ENCODE results near the gene KRT16. TPM values are rescaled to one million over a fixed set of nuclear protein-coding genes. Genes with fewer than 3 reads are reported as not detected.

The KRT16 gene
- total and polyA plus RNA-seq, 10 of the 15 experiments (the other 5 are each of a cell fraction or from before 2014, with no cell fraction given): 0.07 TPM; not detected in 9

- POLR2A ChIA-PET: no interaction called here
- 27% methylated on average over 5 of the region's 5 CpGs for WGBS (ENCODE audit: insufficient coverage, insufficient replicate concordance, low lambda C conversion rate, missing lambda C conversion rate)
- Histone ChIP-seq H3K36me3 (ENCODE audit: control insufficient read depth in 2 of 2, insufficient read depth in 2 of 2, low read length in 1 of 2) (no peaks in the 10 kb centered on the region), H4K20me1 (ENCODE audit: control insufficient read depth, insufficient read depth) (no peaks in the 10 kb centered on the region), H3K27me3 (replicated peaks in 1 of 2; ENCODE audit: control insufficient read depth in 2 of 2, insufficient read depth in 2 of 2, low read length in 1 of 2) (peaks cover 0 to 2% of the 10 kb centered on the region in 2 experiments; a peak in 2 of 4 replicates), H3K9ac (ENCODE audit: control insufficient read depth, insufficient read depth, low read length) (no peak overlapping the region), H3K4me3 (no peak overlapping the region), H3K4me2 (ENCODE audit: control insufficient read depth, insufficient read depth) (no peak overlapping the region), H3K4me1 (ENCODE audit: control insufficient read depth, insufficient read depth, low read length) (no peaks in the 10 kb centered on the region), H2AFZ (ENCODE audit: control insufficient read depth, low read depth, low read length) (no peak overlapping the region), H3K9me3 (replicated peaks; ENCODE audit: control insufficient read depth, insufficient read depth, low read length) (no peaks in the 10 kb centered on the region), H3K27ac (ENCODE audit: control insufficient read depth, insufficient read depth) (no peak overlapping the region), H3K79me2 (ENCODE audit: control insufficient read depth, insufficient read depth, low read length) (no peaks in the 10 kb centered on the region)
- in situ Hi-C loops (cut with MboI) (no loop called here), intact Hi-C loops (cut with micrococcal nuclease; ENCODE audit: unreplicated experiment) (no loop called here)
- no peak for FAIRE-seq
- RAD21 ChIA-PET (ENCODE audit: unreplicated experiment): no interaction called here
- BruUV-seq (replicated peaks): no TSS peak
- TF ChIP-seq CBX5 (IDR thresholded peaks at IDR 0.05; ENCODE audit: low read depth): no peak
- TF ChIP-seq HDAC2 (IDR thresholded peaks at IDR 0.05): no peak
- TF ChIP-seq BACH1 (IDR thresholded peaks at IDR 0.05; ENCODE audit: borderline replicate concordance): no peak
- no peak for TF ChIP-seq CHD2 (IDR thresholded peaks at IDR 0.05; ENCODE audit: borderline replicate concordance, low read depth, low read length)
- TF ChIP-seq HDAC6 (IDR thresholded peaks at IDR 0.05; ENCODE audit: unreplicated experiment): no peak
- TF ChIP-seq, protein P1, sequence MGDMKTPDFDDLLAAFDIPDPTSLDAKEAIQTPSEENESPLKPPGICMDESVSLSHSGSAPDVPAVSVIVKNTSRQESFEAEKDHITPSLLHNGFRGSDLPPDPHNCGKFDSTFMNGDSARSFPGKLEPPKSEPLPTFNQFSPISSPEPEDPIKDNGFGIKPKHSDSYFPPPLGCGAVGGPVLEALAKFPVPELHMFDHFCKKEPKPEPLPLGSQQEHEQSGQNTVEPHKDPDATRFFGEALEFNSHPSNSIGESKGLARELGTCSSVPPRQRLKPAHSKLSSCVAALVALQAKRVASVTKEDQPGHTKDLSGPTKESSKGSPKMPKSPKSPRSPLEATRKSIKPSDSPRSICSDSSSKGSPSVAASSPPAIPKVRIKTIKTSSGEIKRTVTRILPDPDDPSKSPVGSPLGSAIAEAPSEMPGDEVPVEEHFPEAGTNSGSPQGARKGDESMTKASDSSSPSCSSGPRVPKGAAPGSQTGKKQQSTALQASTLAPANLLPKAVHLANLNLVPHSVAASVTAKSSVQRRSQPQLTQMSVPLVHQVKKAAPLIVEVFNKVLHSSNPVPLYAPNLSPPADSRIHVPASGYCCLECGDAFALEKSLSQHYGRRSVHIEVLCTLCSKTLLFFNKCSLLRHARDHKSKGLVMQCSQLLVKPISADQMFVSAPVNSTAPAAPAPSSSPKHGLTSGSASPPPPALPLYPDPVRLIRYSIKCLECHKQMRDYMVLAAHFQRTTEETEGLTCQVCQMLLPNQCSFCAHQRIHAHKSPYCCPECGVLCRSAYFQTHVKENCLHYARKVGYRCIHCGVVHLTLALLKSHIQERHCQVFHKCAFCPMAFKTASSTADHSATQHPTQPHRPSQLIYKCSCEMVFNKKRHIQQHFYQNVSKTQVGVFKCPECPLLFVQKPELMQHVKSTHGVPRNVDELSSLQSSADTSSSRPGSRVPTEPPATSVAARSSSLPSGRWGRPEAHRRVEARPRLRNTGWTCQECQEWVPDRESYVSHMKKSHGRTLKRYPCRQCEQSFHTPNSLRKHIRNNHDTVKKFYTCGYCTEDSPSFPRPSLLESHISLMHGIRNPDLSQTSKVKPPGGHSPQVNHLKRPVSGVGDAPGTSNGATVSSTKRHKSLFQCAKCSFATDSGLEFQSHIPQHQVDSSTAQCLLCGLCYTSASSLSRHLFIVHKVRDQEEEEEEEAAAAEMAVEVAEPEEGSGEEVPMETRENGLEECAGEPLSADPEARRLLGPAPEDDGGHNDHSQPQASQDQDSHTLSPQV (IDR thresholded peaks at IDR 0.05): no peak
- no peak for TF ChIP-seq NR2C1 (IDR thresholded peaks at IDR 0.05)
- TF ChIP-seq CHD4 (IDR thresholded peaks at IDR 0.05): no peak
- no peak for TF ChIP-seq RBBP5 (conservative IDR thresholded peaks at IDR 0.05)
- TF ChIP-seq, protein P2, sequence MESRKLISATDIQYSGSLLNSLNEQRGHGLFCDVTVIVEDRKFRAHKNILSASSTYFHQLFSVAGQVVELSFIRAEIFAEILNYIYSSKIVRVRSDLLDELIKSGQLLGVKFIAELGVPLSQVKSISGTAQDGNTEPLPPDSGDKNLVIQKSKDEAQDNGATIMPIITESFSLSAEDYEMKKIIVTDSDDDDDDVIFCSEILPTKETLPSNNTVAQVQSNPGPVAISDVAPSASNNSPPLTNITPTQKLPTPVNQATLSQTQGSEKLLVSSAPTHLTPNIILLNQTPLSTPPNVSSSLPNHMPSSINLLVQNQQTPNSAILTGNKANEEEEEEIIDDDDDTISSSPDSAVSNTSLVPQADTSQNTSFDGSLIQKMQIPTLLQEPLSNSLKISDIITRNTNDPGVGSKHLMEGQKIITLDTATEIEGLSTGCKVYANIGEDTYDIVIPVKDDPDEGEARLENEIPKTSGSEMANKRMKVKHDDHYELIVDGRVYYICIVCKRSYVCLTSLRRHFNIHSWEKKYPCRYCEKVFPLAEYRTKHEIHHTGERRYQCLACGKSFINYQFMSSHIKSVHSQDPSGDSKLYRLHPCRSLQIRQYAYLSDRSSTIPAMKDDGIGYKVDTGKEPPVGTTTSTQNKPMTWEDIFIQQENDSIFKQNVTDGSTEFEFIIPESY (IDR thresholded peaks at IDR 0.05): no peak
- TF ChIP-seq SPI1 (IDR thresholded peaks at IDR 0.05; ENCODE audit: borderline replicate concordance, insufficient read depth, low read depth, low read length): no peak
- TF ChIP-seq ZNF217 (IDR thresholded peaks at IDR 0.05): no peak
- no peak for TF ChIP-seq IRF4 (IDR thresholded peaks at IDR 0.05; ENCODE audit: low read depth, low read length)
- TF ChIP-seq RELA (IDR thresholded peaks at IDR 0.05; ENCODE audit: borderline replicate concordance, partially characterized antibody): no peak
- TF ChIP-seq BRCA1 (IDR thresholded peaks at IDR 0.05; ENCODE audit: low read depth, low read length): no peak
- no peak for TF ChIP-seq ZSCAN29 (IDR thresholded peaks at IDR 0.05)
- TF ChIP-seq CHD1 (IDR thresholded peaks at IDR 0.05; ENCODE audit: low read depth, low read length): no peak
- TF ChIP-seq POLR2A (IDR thresholded peaks at IDR 0.05; ENCODE audit: low read depth, low read length): no peak
- no peak for TF ChIP-seq KDM1A (IDR thresholded peaks at IDR 0.05; ENCODE audit: borderline replicate concordance)
- no peak for TF ChIP-seq TARDBP (IDR thresholded peaks at IDR 0.05; ENCODE audit: borderline replicate concordance)
- ATAC-seq: no peak
- SMC1A ChIA-PET (ENCODE audit: uncharacterized antibody, unreplicated experiment): no interaction called here
- CTCF ChIA-PET: interaction anchor here (0.7 to 1.0 kb wide), 3 partner anchors 63 to 133 kb away, joined by 3 read pairs; no protein-coding TSS in a partner anchor
- DNase-seq (ENCODE audit: low read depth, low spot score): no peak
These were observed 27.1 kb downstream of the KRT16 start for GRCh38 chr17:41585301-41586056.
